Stimulated activated CD4-positive, alpha-beta T cell treated with anti-CD3 and anti-CD28 coated beads, Interleukin-4, amount 100 ng/mL, for 1 hour (primary cell): Measurements from ENCODE around the gene PTOV1.

Source experiments
- DNase-seq: peaks from one replicate; pipeline ENCODE4 v3.0.0-alpha.2; 2020

The PTOV1 gene

GRCh38 chr19:49845414-49845813 is 5.5 kb upstream of the PTOV1 start:
- DNase-seq, result no peak

GRCh38 chr19:49846408-49846807 is 4.6 kb upstream of the PTOV1 start:
- no peak for DNase-seq

DNA sequence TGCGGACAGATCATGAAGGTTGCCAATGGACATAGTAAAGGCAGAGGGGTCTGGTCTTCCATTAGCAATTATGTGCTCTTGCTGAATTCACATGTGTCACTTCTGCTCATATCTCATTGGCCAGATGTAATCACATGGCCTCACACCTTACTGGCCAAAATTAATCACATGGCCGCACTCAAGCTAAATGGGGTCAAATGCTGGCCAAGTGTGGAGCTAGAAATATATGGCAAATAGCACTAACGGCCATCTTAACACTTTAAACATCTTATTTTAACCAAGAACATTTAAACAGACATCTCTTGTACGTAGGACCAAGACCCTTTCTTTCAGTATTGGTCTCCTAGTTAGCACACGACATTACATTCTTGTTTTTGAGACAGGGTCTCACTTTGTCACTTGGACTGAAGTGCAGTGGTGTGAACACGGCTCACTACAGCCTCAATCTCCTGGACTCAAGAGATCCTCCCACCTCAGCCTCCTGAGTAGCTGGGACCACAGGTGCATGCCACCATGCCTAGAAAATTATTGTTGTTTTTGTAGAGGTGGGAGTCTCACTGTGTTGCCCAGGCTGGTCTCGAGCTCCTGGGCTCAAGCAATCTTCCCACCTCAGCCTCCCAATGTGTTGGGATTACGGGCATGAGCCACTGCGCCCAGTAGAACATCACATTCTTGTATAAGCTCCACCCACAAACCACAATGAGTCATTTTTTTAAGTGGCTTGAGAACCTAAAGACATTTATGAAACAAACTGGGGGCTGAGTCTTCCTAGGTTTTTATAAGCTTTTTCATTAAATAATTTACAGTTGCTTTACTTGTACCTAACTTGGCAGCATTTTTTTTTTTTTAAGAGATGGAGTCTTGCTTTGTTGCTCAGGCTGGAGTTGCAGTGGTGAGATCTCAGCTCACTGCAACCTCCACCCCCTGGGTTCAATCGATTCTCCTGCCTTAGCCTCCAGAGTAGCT is 2.9 kb upstream of the PTOV1 start:
- no peak for DNase-seq

- no peak for DNase-seq
Measured at GRCh38 chr19:49848938-49849337, 2.0 kb upstream of the PTOV1 start.

GRCh38 chr19:49849433-49850220 is 1.3 kb upstream of the PTOV1 start:
- DNase-seq, result no peak

- no peak for DNase-seq
Measured at GRCh38 chr19:49850221-49850486, 805 bp upstream of the PTOV1 start.

DNA sequence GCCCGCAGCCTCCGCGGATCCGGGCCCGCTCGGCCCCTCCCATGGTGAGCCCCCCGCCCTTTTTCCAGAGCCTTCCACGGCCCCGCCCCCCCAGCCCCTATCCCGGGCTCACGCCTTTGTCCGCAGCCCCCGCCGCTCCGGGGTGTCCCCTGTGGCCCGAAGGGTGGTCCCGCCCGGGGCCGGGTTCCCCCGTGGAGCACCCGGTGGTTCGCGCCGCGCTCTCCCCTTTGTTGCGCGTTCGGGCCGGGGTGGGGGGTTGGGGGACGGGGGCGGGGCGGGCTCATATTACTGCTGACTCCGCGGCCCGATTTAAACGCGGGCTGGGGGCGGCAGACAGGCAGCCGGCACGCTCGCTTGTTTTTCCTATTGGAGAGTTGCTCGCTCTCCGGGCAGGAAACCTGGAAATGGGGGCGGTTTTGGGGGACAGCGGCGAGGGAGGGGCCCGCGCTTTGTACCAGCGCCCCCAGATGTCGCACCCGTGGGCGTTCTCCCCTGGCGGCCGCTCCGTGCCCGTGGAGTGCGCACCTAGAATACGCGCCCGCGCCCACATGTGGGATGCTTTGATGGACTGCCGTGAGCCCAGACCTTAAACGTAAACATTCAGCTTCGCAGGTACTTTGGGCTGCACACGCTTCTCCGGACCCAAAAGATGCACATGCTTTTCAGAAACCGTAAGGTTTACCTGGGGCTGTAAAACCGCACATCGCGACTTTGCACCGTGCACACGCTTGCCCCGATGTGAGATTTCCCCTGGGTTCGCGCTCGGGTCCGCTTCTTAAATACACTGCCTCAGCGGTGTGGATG is 699 bp downstream of the PTOV1 start:
- peak; percentile 32 for DNase-seq

GRCh38 chr19:49852631-49853126 is 1.7 kb downstream of the PTOV1 start:
- no peak for DNase-seq

- DNase-seq, result no peak
Measured at GRCh38 chr19:49853852-49854377, 3.0 kb downstream of the PTOV1 start.

- DNase-seq, result no peak
Measured at GRCh38 chr19:49854378-49855263, 3.7 kb downstream of the PTOV1 start.

GRCh38 chr19:49855277-49855675 is 4.3 kb downstream of the PTOV1 start:
- DNase-seq, result no peak

GRCh38 chr19:49855676-49856573 is 5.0 kb downstream of the PTOV1 start:
- DNase-seq, result no peak

- DNase-seq, result no peak
Measured at GRCh38 chr19:49856574-49857021, 5.6 kb downstream of the PTOV1 start.

DNA sequence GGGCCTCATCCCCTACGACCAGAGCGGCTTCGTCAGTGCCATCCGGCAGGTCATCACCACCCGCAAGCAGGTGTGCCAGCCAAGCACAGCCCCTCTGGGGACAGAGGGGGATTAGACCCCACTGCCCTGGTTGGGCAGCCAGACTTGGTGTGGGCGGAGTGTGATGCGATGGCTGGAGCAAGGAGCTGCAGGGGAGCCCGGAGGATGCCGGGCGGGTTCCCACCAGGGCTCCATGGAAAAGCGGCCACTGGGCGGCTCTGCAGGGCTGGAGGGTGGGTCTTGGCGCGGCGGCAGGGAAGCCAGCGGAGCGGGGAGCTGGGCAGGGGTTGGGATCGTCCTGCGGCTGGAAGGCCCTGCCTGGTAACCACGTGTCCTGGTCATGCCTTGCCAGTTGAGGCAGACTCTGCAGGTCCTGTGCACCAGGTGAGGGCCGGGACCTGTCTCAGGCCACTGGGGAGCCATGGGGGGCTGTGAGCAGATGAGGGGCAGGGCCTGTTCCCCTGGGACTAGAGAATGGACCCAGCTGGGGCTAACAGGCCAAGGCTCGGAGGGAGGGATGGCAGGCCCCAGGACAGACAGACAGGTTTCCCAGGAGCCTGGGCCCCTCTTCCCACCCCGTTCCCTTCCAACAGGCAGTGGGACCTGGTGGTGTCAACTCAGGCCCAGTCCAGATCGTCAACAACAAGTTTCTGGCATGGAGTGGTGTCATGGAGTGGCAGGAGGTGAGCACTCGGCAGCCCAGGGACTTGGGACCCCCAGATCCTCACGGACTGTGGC is 6.3 kb downstream of the PTOV1 start:
- no peak for DNase-seq

DNA sequence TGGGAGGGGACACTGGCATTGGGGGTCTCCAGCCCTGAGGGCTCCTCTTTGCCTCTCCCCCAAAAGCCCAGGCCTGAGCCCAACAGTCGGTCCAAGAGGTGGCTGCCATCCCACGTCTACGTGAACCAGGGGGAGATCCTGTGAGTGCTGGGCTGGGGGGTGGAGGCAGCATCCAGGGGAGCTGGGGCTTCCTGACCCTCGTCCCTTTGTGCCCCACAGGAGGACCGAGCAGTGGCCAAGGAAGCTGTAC is 6.8 kb downstream of the PTOV1 start:
- DNase-seq, result no peak

GRCh38 chr19:49858088-49858985 is 7.4 kb downstream of the PTOV1 start:
- no peak for DNase-seq

DNA sequence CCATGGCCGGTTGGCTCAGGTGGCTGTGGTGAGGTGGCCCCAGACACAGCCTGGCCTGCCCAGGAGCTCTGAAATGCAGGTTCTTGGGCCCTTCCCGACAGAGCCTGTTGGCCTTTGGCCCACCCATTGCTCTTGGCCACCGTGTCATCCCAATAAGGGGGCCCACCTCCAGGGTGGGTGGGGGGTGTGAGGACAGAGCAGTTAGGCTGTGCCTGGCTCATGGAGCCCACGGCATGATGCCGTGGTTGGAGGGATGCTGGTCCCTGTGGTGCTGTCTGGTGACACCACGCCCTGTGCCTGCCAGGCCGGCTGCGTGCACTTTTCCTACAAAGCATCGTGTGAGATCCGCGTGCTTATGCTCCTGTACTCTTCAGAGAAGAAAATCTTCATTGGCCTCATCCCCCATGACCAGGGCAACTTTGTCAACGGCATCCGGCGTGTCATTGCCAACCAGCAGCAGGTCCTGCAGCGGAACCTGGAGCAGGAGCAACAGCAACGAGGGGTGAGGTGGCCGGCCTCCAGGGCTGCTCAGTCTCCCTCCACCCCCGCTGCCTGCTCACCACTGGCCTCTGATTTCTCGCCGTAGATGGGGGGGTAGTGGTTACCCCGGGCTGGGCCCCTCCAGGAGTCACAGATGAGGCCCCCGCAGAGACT is 8.8 kb downstream of the PTOV1 start:
- peak; percentile 2 for DNase-seq

DNA sequence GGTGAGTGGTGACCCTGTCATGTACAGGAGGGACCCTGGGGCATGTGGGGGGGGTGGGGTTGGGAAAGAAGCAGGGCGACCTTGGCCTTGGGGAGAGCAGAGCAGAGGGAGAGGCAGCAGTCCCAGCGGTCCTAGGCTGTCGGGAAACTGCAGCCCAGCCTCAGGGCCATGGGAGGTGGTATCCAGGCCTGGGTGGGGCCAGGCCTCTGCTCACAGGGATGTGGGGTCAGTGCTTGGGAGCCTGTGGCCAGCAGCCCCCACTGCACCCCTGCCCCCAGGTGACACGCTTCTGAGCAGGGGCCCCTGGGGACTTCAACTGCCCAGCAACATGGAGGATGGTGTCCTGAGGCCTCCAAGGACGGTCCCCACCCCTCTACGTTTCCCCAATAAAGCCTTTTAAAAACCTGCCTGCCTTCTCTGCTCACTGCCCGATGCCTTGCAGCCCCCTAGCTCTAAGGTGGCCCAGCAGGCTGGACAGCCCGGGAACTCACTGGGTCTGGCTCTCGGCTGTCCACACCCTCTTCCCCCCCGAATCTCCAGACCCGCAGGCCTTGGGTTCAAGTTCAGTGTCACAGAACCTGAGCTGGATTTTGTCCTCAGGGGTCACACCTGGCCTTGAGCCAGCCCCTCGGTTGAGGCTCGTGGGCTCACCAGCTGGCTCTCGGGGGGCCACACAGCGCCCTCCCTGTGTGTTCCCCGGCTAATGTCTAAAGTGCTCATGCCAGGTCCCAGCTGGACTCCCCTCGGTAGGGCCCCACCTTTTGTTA is 9.6 kb downstream of the PTOV1 start:
- no peak for DNase-seq
